D721Med (cell line): ENCODE measurements around the gene OPCML.

Experiments used
- DNase-seq: peaks from one replicate; pipeline ENCODE4 v3.0.0; 2011; ENCODE audit warnings: low spot score; ENCODE audit not compliant: insufficient read length
- FAIRE-seq: peaks from 2 replicates; lab custom pipeline; 2011; peaks lifted over from hg19 to GRCh38; lab: Jason Lieb, UNC
- TF ChIP-seq, protein P1 (sequence below): IDR thresholded peaks from 2 replicates; pipeline ENCODE4 v1.5.1; 2012; ENCODE audit warnings: mild to moderate bottlenecking, control low read depth; ENCODE audit not compliant: insufficient read depth; ENCODE audit errors: missing control alignments

The OPCML gene

DNA sequence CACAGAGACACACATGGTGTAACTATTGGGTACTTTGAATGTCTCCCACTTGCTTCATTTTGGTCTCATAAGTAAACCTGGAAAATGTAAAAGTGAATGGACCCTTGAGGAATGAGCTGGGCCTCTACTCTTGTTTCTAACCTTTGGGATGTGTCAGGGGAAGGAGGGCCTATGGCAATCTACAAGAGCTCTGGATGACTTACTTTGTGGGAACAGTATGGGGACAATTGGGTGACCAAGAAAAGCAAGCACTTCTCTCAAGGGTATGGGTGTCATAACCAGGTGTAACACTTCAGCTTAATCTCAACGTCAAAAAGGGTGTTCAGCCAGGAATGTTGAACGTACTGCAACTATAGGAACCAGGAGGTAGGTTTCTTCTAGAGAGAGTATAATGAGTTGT is 144.0 kb downstream of the OPCML start:
- FAIRE-seq (no peak), DNase-seq (no peak)
- TF ChIP-seq, protein P1, sequence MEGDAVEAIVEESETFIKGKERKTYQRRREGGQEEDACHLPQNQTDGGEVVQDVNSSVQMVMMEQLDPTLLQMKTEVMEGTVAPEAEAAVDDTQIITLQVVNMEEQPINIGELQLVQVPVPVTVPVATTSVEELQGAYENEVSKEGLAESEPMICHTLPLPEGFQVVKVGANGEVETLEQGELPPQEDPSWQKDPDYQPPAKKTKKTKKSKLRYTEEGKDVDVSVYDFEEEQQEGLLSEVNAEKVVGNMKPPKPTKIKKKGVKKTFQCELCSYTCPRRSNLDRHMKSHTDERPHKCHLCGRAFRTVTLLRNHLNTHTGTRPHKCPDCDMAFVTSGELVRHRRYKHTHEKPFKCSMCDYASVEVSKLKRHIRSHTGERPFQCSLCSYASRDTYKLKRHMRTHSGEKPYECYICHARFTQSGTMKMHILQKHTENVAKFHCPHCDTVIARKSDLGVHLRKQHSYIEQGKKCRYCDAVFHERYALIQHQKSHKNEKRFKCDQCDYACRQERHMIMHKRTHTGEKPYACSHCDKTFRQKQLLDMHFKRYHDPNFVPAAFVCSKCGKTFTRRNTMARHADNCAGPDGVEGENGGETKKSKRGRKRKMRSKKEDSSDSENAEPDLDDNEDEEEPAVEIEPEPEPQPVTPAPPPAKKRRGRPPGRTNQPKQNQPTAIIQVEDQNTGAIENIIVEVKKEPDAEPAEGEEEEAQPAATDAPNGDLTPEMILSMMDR = no peak

DNA sequence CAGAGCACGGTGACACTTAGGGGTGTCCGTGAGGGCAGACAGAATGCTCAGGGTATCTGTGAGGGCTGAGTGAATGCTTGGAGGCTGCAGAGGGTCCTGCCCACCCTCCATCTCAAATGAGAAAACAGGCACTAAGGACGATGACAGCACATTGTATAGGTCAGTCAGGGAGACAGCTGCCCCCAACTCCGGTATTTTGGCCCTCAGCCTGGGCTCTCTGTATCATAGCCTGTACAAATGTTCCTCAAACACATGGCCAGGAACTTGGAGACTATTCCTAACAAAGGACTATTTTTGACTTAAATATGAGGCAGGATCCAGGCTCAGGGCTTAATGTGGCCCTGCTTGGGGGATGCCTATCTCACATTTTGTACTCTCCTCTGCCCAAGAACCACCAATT is 145.4 kb downstream of the OPCML start:
- FAIRE-seq = no peak
- TF ChIP-seq, protein P1 = no peak
- no peak for DNase-seq

DNA sequence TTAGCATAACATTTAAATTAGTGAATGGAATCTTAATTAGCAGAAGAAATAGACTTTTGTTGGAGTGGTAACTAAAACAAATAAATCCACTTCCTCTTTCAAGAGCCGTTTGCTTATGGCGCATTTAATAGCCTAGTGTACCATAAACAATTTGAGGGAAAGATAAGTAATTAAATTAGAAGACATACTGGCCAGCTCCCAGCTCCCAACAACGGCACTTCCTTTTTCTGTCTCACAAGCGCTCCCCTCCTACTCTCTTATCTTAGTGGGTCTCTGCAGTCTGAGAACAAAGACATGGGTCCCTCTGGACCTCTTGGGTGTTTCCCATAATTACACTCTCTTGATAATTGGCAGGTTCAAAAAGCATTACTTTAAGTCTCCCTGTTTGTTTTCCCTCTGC is 146.0 kb downstream of the OPCML start:
- TF ChIP-seq, protein P1 = no peak
- FAIRE-seq (no peak), DNase-seq (no peak)

DNA sequence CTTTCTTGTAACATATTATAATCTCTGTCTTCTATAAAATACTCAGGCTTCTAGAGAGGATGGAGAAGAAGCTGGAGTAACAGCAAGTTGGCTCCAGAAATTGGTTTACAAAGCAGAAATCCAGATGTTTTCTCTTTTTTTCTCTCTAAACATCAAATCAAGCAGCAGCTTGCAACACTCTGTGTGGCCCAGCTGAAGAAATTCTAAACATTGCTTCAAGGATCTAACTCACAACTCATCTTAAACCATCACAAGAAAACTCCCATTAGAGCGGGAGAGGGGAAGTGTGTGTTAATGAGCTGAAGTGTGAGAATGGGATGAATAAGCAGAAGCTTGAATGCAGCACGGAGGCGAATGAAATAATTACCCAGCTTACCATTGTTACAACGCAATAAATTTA is 146.5 kb downstream of the OPCML start:
- no peak for FAIRE-seq
- no peak for DNase-seq
- TF ChIP-seq, protein P1 = no peak

DNA sequence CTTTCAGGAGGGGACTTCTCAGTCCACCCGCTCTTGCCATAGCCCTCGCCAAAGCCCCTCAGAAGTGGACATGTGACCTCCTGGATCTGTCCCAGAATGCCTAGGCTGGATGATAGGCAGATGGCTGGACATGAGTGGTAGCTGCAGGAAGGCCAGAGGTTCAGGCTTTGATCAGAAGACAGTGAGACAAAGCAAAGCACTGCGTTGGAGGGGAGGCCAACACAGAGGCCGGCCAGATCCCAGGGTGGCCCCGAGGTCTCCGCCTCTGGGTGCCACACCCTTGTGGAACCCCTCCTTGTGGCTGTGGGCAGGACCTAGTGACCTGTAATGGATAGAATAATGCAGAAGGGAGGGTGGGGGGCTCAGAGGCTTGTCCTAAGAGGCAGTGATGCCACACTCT is 147.6 kb downstream of the OPCML start:
- TF ChIP-seq, protein P1 = no peak
- FAIRE-seq = no peak
- no peak for DNase-seq

DNA sequence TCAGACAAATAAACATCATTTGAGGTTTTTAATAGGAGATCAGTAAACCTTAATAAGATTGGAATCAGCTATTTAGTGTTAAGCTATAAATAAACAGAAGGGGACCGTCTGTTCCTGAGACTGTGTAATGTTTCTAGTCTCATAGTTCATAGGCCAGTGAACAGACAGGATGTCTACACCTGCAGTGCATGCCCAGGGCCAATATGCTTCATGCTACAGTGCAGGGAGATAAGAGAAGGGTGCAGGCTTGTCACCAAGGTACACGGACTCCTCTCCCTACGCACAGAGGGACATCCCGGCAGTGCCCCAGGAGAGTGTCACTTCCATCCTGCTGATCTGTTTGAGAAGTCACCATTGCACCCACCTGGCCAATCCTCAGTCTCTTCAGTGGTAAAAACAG is 148.6 kb downstream of the OPCML start:
- TF ChIP-seq, protein P1 = no peak
- DNase-seq (no peak), FAIRE-seq (no peak)

DNA sequence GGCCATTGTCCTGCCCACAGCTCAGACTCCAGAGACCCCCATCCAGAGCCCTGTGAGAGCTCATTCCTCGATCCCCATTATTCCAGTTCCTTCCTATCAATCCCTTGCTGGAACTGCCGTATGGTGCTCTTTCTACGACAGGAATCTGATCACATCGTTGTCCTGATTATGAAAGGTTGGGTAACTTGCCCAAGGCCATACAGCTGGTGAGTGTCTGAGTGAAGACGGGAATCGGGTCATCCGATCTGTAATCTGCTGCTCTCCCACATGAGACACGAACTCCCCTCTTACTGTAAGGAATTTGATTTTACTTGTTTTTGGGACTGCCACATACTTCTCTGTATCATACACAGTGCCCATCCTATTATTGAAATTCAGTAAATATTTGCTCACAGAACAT is 149.1 kb downstream of the OPCML start:
- FAIRE-seq = no peak
- TF ChIP-seq, protein P1 = no peak
- DNase-seq = no peak
